ENCODE measurements around the gene ARPC2.
A peak's percentile ranks its signal among the peaks of the same experiment; 100 is the strongest.

Gene ARPC2

GRCh38 chr2:218290316-218291261 lies 73.6 kb downstream of the ARPC2 start:
- no peak for DNase-seq (ENCODE audit: low spot score)

GRCh38 chr2:218291318-218292047 lies 74.5 kb downstream of the ARPC2 start:
- DNase-seq (ENCODE audit: low spot score) = no peak

GRCh38 chr2:218292048-218293014 lies 75.3 kb downstream of the ARPC2 start, which contains the start of gene TMBIM1:
TSS of gene TMBIM1 (minus strand) at chr2:218292503. CDS start at chr2:218282141, 10,362 bp downstream.
- DNase-seq (ENCODE audit: low spot score) = peak; percentile 98

- DNase-seq (ENCODE audit: low spot score) = no peak
These were observed 76.9 kb downstream of the ARPC2 start for GRCh38 chr2:218293715-218294429.

GRCh38 chr2:218294430-218295022 lies 77.5 kb downstream of the ARPC2 start:
- no peak for DNase-seq (ENCODE audit: low spot score)

GRCh38 chr2:218295029-218295428 lies 78.0 kb downstream of the ARPC2 start:
- DNase-seq (ENCODE audit: low spot score) = no peak

- no peak for DNase-seq (ENCODE audit: low spot score)
These were observed 79.2 kb downstream of the ARPC2 start for GRCh38 chr2:218296200-218296599.

- no peak for DNase-seq (ENCODE audit: low spot score)
These were observed 79.9 kb downstream of the ARPC2 start for GRCh38 chr2:218296847-218297246.

GRCh38 chr2:218298314-218298875 lies 81.4 kb downstream of the ARPC2 start:
- no peak for DNase-seq (ENCODE audit: low spot score)

- DNase-seq (ENCODE audit: low spot score) = no peak
These were observed 83.2 kb downstream of the ARPC2 start for GRCh38 chr2:218300141-218300540.

- peak; percentile 79 for DNase-seq (ENCODE audit: low spot score)
These were observed 84.3 kb downstream of the ARPC2 start for GRCh38 chr2:218301176-218301819.

Measured in iPS-NIHi11 (cell line).